PC-9 (cell line): ENCODE data around the gene SKIL. TPM values are rescaled to one million over a fixed set of nuclear protein-coding genes. Genes with fewer than 3 reads are reported as not detected.

Experiments used
- BruUV-seq: library from RNA; stranded (reverse); fragments of 400-500 nt; replicated peaks from 2 replicates; lab custom pipeline; 2021; lab: Mats Ljungman, UMichigan
- CTCF ChIA-PET: fragments of 300-600 bp; sonication (Branson Sonifier 250); formaldehyde crosslinking; loops from one replicate; lab custom pipeline; 2022; ENCODE audit warnings: antibody characterized with exemption; lab: Charles Lee
- POLR2A ChIA-PET: fragments of 300-600 bp; sonication (Branson Sonifier 250); formaldehyde crosslinking; loops from one replicate; lab custom pipeline; 2022; ENCODE audit warnings: antibody characterized with exemption; ENCODE audit not compliant: unreplicated experiment; lab: Charles Lee
- DNase-seq, 2 experiments: peaks; one replicate each; pipeline versions ENCODE4 v3.0.0 to v3.0.0-alpha.2; 2015 to 2022; ENCODE audit warnings: mixed read lengths in 1 of 2
- H2AFZ ChIP-seq: fragments of 200-600 bp; sonication (generic); 2 replicates; pipeline ENCODE4 v1.8.1; 2017; ENCODE audit warnings: antibody characterized with exemption
- H3F3A ChIP-seq: fragments of 200-600 bp; sonication (generic); 2 replicates; pipeline ENCODE4 v1.8.1; 2017; ENCODE audit warnings: antibody characterized with exemption, mild to moderate bottlenecking, low read depth; ENCODE audit not compliant: insufficient read depth
- H3K27ac ChIP-seq: fragments of 200-600 bp; sonication (generic); 2 replicates; pipeline ENCODE4 v1.6.1; 2016; ENCODE audit warnings: mixed run types
- H3K27me3 ChIP-seq: fragments of 200-600 bp; sonication (generic); 2 replicates; pipeline ENCODE4 v1.6.1; 2016; ENCODE audit warnings: low read depth, mixed run types; ENCODE audit not compliant: insufficient read depth
- H3K36me3 ChIP-seq: fragments of 200-600 bp; sonication (generic); 2 replicates; pipeline ENCODE4 v1.6.1; 2016; ENCODE audit warnings: low read depth, mixed run types
- H3K4me1 ChIP-seq: fragments of 200-600 bp; sonication (generic); replicated peaks from 2 replicates; pipeline ENCODE4 v1.6.1; 2016; ENCODE audit warnings: mixed run types; ENCODE audit not compliant: insufficient read depth
- H3K4me2 ChIP-seq: fragments of 200-600 bp; sonication (generic); 2 replicates; pipeline ENCODE4 v1.6.1; 2017; ENCODE audit warnings: mixed run types
- H3K4me3 ChIP-seq: fragments of 200-600 bp; sonication (generic); 2 replicates; pipeline ENCODE4 v1.6.1; 2016; ENCODE audit warnings: mixed run types
- H3K79me2 ChIP-seq: fragments of 200-600 bp; sonication (generic); 2 replicates; pipeline ENCODE4 v1.6.1; 2017; ENCODE audit warnings: low read depth, mixed run types
- H3K9me2 ChIP-seq: fragments of 200-600 bp; sonication (generic); 2 replicates; pipeline ENCODE4 v1.8.1; 2017; ENCODE audit warnings: mild to moderate bottlenecking; ENCODE audit not compliant: insufficient read depth
- H3K9me3 ChIP-seq: fragments of 200-600 bp; sonication (generic); 2 replicates; pipeline ENCODE4 v1.8.1; 2016; ENCODE audit warnings: low read depth; ENCODE audit not compliant: insufficient read depth
- H4K20me1 ChIP-seq: fragments of 200-600 bp; sonication (generic); 2 replicates; pipeline ENCODE4 v1.8.1; 2017; ENCODE audit not compliant: insufficient read depth
- EZH2 ChIP-seq: fragments of 200-600 bp; sonication (generic); IDR thresholded peaks from 2 replicates; pipeline ENCODE4 v1.8.0; 2017; ENCODE audit warnings: antibody characterized with exemption, low read depth
- intact Hi-C: fragments of 100-400 bp; cut with micrococcal nuclease; formaldehyde crosslinking; loops from one replicate; pipeline ENCODE4 v1.10.0; 2022; ENCODE audit not compliant: unreplicated experiment
- total RNA-seq: library from RNA; stranded (reverse); gene quantifications from 2 replicates; pipeline ENCODE4 v1.2.3, GENCODE V29; 2021
- TF ChIP-seq, protein P1 (sequence below): fragments of 200-600 bp; sonication (generic); conservative IDR thresholded peaks from 2 replicates; pipeline ENCODE4 v1.6.1; 2017; ENCODE audit warnings: mixed run types, antibody characterized with exemption, mild to moderate bottlenecking, moderate library complexity

The SKIL gene
- total RNA-seq, 1 experiment from 2014 or later, result 138 TPM

GRCh38 chr3:170423001-170423615 is 65.6 kb downstream of the SKIL start:
- POLR2A ChIA-PET, result no interaction called here
- intact Hi-C loops, result no loop called here
- no peaks in the 10 kb centered on the region for H3K9me3 ChIP-seq
- no peak for DNase-seq
- CTCF ChIA-PET, result interaction anchor here (0.5 kb wide), 1 partner anchor 380 kb away, joined by 5 read pairs; no protein-coding TSS in a partner anchor
- H3K27me3 ChIP-seq, result no peaks in the 10 kb centered on the region
- no peaks in the 10 kb centered on the region for H3F3A ChIP-seq
- no peak overlapping the region for H3K27ac ChIP-seq
- H3K36me3 ChIP-seq, result no peaks in the 10 kb centered on the region
- no peak overlapping the region for H3K4me2 ChIP-seq
- no peak for TF ChIP-seq EZH2
- TF ChIP-seq, protein P1, sequence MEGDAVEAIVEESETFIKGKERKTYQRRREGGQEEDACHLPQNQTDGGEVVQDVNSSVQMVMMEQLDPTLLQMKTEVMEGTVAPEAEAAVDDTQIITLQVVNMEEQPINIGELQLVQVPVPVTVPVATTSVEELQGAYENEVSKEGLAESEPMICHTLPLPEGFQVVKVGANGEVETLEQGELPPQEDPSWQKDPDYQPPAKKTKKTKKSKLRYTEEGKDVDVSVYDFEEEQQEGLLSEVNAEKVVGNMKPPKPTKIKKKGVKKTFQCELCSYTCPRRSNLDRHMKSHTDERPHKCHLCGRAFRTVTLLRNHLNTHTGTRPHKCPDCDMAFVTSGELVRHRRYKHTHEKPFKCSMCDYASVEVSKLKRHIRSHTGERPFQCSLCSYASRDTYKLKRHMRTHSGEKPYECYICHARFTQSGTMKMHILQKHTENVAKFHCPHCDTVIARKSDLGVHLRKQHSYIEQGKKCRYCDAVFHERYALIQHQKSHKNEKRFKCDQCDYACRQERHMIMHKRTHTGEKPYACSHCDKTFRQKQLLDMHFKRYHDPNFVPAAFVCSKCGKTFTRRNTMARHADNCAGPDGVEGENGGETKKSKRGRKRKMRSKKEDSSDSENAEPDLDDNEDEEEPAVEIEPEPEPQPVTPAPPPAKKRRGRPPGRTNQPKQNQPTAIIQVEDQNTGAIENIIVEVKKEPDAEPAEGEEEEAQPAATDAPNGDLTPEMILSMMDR, result no peak
- no peaks in the 10 kb centered on the region for H4K20me1 ChIP-seq
- BruUV-seq, result no TSS peak
- no peaks in the 10 kb centered on the region for H3K4me1 ChIP-seq
- H3K79me2 ChIP-seq, result no peaks in the 10 kb centered on the region
- H2AFZ ChIP-seq, result no peak overlapping the region
- H3K4me3 ChIP-seq, result no peak overlapping the region
- H3K9me2 ChIP-seq, result no peaks in the 10 kb centered on the region

DNA sequence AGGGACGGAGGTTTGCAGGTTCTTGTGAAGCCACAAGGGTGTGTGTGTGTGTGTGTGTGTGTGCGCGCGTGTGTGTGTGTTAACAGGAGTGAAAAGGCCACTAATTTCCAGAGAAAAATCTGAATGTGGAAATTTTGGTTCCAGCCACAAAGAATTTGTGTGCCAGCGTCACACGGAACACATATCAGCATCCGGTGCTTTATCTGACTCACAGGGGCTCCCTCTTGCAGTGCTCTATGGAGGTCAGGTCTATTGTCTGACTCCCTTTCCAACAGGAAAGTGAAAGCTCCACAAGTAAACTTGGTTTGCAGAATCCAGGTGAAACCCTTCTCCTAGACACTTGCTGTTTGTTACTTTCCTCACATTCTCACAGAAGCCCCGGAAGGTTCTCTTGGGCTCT is 67.4 kb downstream of the SKIL start:
- intact Hi-C loops, result loop anchor here (5.0 kb wide), 1 partner anchor 262 kb away; no protein-coding TSS in a partner anchor
- Histone ChIP-seq H3K9me2 (no peaks in the 10 kb centered on the region), H3K4me3 (no peak overlapping the region), H3F3A (no peaks in the 10 kb centered on the region), H3K36me3 (no peaks in the 10 kb centered on the region), H2AFZ (no peak overlapping the region), H3K9me3 (no peaks in the 10 kb centered on the region), H3K27ac (no peak overlapping the region), H3K4me1 (no peaks in the 10 kb centered on the region), H3K4me2 (no peak overlapping the region), H3K79me2 (no peaks in the 10 kb centered on the region), H3K27me3 (no peaks in the 10 kb centered on the region), H4K20me1 (no peaks in the 10 kb centered on the region)
- no peak for DNase-seq
- BruUV-seq, result no TSS peak
- POLR2A ChIA-PET, result no interaction called here
- CTCF ChIA-PET, result no interaction called here
- TF ChIP-seq, protein P1, result no peak
- TF ChIP-seq EZH2, result no peak

DNA sequence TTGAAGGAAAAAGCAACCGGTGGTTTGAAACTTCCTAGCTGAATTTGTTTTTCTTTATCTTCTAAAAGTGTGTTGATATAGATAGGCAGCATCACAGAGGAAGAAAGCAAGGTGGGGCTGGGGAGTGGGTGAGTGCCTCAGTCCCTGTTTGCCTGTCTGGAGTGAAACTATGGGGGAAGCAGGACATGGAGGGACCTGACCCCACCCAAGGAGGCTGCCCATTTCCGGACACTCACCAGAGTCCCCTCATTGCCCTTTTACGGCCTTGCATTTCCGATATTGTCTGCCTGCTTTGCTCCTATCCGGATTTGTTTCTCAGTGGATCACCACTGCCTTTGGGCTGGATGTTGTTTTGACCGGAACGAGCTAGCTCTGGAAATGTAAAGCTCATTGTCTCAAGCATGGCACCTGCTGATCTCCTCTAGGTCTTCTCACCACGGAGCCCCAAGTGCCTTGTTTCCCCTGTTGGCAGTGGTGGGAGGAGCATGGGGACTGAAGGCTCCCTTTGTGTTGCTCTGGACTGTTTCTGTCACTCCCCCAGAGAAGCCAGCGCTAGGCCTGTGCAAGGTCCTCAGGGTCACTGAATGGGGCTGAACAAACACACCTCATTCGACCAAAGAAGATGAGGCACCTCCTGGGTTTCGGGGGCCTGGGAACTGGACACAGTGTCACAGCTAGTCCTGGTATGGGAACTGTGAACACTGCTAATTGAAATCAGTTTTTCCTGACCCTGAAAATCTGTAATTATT is 68.2 kb downstream of the SKIL start:
- H2AFZ ChIP-seq, result no peak overlapping the region
- CTCF ChIA-PET, result no interaction called here
- H3K36me3 ChIP-seq, result no peaks in the 10 kb centered on the region
- DNase-seq, result no peak
- H3K4me1 ChIP-seq, result no peaks in the 10 kb centered on the region
- H3K27me3 ChIP-seq, result no peaks in the 10 kb centered on the region
- no peak overlapping the region for H3K4me3 ChIP-seq
- no peaks in the 10 kb centered on the region for H3K9me2 ChIP-seq
- POLR2A ChIA-PET, result interaction anchor here (0.6 kb wide), 1 partner anchor 22 kb away, joined by 9 read pairs; no protein-coding TSS in a partner anchor
- no peaks in the 10 kb centered on the region for H3F3A ChIP-seq
- no peak overlapping the region for H3K4me2 ChIP-seq
- no peaks in the 10 kb centered on the region for H4K20me1 ChIP-seq
- intact Hi-C loops, result loop anchor here (5.0 kb wide), 1 partner anchor 262 kb away; no protein-coding TSS in a partner anchor
- no peak overlapping the region for H3K27ac ChIP-seq
- no TSS peak for BruUV-seq
- H3K79me2 ChIP-seq, result no peaks in the 10 kb centered on the region
- H3K9me3 ChIP-seq, result no peaks in the 10 kb centered on the region
- TF ChIP-seq, protein P1, result no peak
- TF ChIP-seq EZH2, result no peak
